ENCODE measurements around the gene CUX1. TPM values are rescaled to one million over a fixed set of nuclear protein-coding genes. Genes with fewer than 3 reads are reported as not detected.
"Not testable (repeated sequence)": the region's sequence is repeated elsewhere in the genome, so short reads cannot be mapped to it uniquely, and the experiment has no call there.

The CUX1 gene
- total RNA-seq, 1 experiment from 2014 or later = 47.6 TPM

DNA sequence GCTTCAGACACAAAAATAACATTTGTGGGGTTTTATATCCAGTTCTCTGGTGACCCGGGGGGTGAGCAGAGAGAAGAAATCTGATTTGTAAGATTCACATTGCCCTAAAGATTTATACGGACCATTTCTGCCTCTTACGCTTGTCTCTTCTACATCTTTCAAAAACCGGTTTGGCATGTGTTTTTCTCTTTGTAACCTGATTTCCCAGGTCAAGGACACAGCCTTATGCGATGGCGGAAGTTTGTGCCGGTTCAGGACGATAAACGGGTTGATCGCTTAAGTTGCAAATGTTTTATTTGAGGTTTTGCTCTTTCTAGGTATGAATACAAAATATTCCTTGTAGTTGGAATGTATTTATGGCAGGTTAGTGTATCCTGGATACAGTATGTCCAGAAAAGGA, 407.6 kb downstream of the CUX1 start:
- Mint-ChIP-seq H3K4me3 (ENCODE audit: unreplicated experiment) (no peak overlapping the region), H3K9me3 (ENCODE audit: unreplicated experiment) (no peaks in the 10 kb centered on the region), H3K4me1 (ENCODE audit: insufficient read depth, unreplicated experiment) (no peaks in the 10 kb centered on the region), H3K27ac (ENCODE audit: low read depth, unreplicated experiment) (no peak overlapping the region), H3K36me3 (ENCODE audit: insufficient read depth, unreplicated experiment) (peaks cover 21% of the 10 kb centered on the region), H3K27me3 (ENCODE audit: insufficient read depth, unreplicated experiment) (no peaks in the 10 kb centered on the region)
- ChIA-PET CTCF (no interaction called here), POLR2A (no interaction called here)
- no TSS peak for BruUV-seq (replicated peaks)
- DNase-seq (ENCODE audit: unreplicated experiment) = no peak
- TF ChIP-seq, protein P1, sequence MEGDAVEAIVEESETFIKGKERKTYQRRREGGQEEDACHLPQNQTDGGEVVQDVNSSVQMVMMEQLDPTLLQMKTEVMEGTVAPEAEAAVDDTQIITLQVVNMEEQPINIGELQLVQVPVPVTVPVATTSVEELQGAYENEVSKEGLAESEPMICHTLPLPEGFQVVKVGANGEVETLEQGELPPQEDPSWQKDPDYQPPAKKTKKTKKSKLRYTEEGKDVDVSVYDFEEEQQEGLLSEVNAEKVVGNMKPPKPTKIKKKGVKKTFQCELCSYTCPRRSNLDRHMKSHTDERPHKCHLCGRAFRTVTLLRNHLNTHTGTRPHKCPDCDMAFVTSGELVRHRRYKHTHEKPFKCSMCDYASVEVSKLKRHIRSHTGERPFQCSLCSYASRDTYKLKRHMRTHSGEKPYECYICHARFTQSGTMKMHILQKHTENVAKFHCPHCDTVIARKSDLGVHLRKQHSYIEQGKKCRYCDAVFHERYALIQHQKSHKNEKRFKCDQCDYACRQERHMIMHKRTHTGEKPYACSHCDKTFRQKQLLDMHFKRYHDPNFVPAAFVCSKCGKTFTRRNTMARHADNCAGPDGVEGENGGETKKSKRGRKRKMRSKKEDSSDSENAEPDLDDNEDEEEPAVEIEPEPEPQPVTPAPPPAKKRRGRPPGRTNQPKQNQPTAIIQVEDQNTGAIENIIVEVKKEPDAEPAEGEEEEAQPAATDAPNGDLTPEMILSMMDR (IDR thresholded peaks at IDR 0.05; ENCODE audit: unreplicated experiment) = no peak
- intact Hi-C loops (cut with micrococcal nuclease) = no loop called here

DNA sequence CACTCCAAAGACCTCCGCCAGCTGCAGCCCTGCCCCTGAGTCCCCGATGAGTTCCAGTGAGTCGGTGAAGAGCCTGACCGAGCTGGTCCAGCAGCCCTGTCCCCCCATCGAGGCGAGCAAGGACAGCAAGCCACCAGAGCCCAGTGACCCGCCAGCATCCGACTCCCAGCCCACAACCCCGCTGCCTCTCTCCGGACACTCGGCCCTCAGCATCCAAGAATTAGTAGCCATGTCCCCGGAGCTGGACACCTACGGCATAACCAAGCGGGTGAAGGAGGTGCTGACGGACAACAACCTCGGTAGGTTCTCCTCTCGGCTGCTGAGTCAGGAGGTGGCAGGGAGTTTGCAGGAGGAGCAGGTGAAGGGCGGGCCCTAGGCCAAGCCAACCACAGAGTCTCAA, 409.9 kb downstream of the CUX1 start:
- no peaks in the 10 kb centered on the region for H3K9me3 Mint-ChIP-seq (ENCODE audit: unreplicated experiment)
- ChIA-PET POLR2A (interaction anchor here (0.6 kb wide), 1 partner anchor 65 kb away, joined by 5 read pairs; no protein-coding TSS in a partner anchor), CTCF (interaction anchor here (0.6 to 0.7 kb wide), 2 partner anchors 102 to 397 kb away, joined by 3 to 5 read pairs; no protein-coding TSS in a partner anchor)
- no TSS peak for BruUV-seq (replicated peaks)
- DNase-seq (ENCODE audit: unreplicated experiment) = no peak
- intact Hi-C loops (cut with micrococcal nuclease) = no loop called here
- H3K27me3 Mint-ChIP-seq (ENCODE audit: insufficient read depth, unreplicated experiment) = no peaks in the 10 kb centered on the region
- TF ChIP-seq, protein P1 (IDR thresholded peaks at IDR 0.05; ENCODE audit: unreplicated experiment) = no peak
- peaks cover 33% of the 10 kb centered on the region for H3K36me3 Mint-ChIP-seq (ENCODE audit: insufficient read depth, unreplicated experiment)
- H3K27ac Mint-ChIP-seq (ENCODE audit: low read depth, unreplicated experiment) = no peak overlapping the region
- no peaks in the 10 kb centered on the region for H3K4me1 Mint-ChIP-seq (ENCODE audit: insufficient read depth, unreplicated experiment)
- H3K4me3 Mint-ChIP-seq (ENCODE audit: unreplicated experiment) = no peak overlapping the region

DNA sequence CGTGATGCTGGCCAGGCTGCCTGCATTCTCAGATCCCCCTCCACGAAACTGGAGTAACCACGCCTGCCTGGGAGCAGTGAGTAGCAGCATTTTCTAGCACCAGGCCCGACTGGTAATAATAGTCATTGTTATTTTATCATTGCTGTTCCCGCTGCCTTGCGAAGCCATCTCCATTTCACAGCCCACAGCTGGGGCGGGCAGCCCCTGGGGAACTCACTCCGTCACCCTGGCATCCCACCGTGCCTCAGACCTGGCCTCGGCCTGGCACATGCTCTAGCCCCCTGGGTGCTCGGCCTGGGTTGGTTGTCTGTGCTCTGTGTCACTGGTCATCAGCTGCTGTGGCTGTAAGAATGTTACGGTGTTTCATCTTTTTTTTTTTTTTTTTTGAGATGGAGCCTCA, 411.5 kb downstream of the CUX1 start:
- Mint-ChIP-seq H3K9me3 (ENCODE audit: unreplicated experiment) (no peaks in the 10 kb centered on the region), H3K27ac (ENCODE audit: low read depth, unreplicated experiment) (no peak overlapping the region), H3K27me3 (ENCODE audit: insufficient read depth, unreplicated experiment) (no peaks in the 10 kb centered on the region), H3K4me1 (ENCODE audit: insufficient read depth, unreplicated experiment) (no peaks in the 10 kb centered on the region), H3K36me3 (ENCODE audit: insufficient read depth, unreplicated experiment) (peaks cover 44% of the 10 kb centered on the region), H3K4me3 (ENCODE audit: unreplicated experiment) (no peak overlapping the region)
- TF ChIP-seq, protein P1 (IDR thresholded peaks at IDR 0.05; ENCODE audit: unreplicated experiment) = no peak
- no TSS peak for BruUV-seq (replicated peaks)
- no peak for DNase-seq (ENCODE audit: unreplicated experiment)
- CTCF ChIA-PET = interaction anchor here (0.6 kb wide), 2 partner anchors 7 to 77 kb away, joined by 4 to 6 read pairs; no protein-coding TSS in a partner anchor
- intact Hi-C loops (cut with micrococcal nuclease) = no loop called here
- POLR2A ChIA-PET = no interaction called here

DNA sequence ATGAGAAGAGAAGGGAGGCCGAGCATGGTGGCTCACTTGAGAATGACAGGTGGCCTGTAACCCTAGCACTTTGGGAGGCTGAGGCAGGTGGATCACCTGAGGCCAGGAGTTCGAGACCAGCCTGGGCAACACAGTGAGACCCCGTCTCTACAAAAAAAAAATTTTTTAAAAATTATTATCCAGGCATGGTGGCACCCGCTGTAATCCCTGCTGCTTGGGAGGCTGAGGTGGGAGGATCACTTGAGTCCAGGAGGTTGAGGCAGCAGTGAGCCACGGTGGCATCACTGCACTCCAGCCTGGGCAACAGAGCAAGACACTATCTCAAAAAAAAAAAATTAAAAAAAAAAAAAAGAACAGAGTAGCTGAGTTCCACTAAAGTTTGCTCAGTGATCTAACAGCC, 412.7 kb downstream of the CUX1 start:
- H3K36me3 Mint-ChIP-seq (ENCODE audit: insufficient read depth, unreplicated experiment) = peaks cover 53% of the 10 kb centered on the region
- DNase-seq (ENCODE audit: unreplicated experiment); H3K27me3 Mint-ChIP-seq (ENCODE audit: insufficient read depth, unreplicated experiment); H3K9me3 Mint-ChIP-seq (ENCODE audit: unreplicated experiment); BruUV-seq (replicated peaks); H3K4me3 Mint-ChIP-seq (ENCODE audit: unreplicated experiment); H3K4me1 Mint-ChIP-seq (ENCODE audit: insufficient read depth, unreplicated experiment); H3K27ac Mint-ChIP-seq (ENCODE audit: low read depth, unreplicated experiment); POLR2A ChIA-PET: not testable (repeated sequence)
- CTCF ChIA-PET = interaction anchor here (0.7 kb wide), 1 partner anchor 47 kb away, joined by 4 read pairs; no protein-coding TSS in a partner anchor
- intact Hi-C loops (cut with micrococcal nuclease) = loop anchor here (10.0 kb wide), 1 partner anchor 105 kb away; no protein-coding TSS in a partner anchor

DNA sequence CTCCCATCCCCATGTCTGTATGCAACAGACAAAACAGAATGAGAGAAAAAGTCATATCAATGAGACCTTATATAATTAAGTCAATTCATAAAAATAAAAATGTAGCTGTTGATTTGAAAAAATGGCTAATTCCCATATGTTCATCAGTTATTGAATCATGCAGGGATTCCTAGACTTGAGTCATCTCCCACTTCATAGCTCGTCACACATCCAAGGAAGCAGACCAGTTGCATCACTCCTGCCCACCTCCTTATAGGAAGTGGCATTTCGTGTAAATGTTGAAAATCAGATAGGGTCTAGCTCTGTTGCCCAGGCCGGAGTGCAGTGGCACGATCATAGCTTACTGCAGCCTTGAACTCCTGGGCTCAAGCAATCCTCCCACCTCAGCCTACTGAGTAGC, 413.2 kb downstream of the CUX1 start:
- DNase-seq (ENCODE audit: unreplicated experiment) = peak; percentile 19
- no peak overlapping the region for H3K27ac Mint-ChIP-seq (ENCODE audit: low read depth, unreplicated experiment)
- no peaks in the 10 kb centered on the region for H3K4me1 Mint-ChIP-seq (ENCODE audit: insufficient read depth, unreplicated experiment)
- TF ChIP-seq, protein P1 (IDR thresholded peaks at IDR 0.05; ENCODE audit: unreplicated experiment) = no peak
- H3K9me3 Mint-ChIP-seq (ENCODE audit: unreplicated experiment) = no peaks in the 10 kb centered on the region
- peaks cover 55% of the 10 kb centered on the region for H3K36me3 Mint-ChIP-seq (ENCODE audit: insufficient read depth, unreplicated experiment)
- CTCF ChIA-PET = interaction anchor here (0.7 to 1.1 kb wide), 2 partner anchors 46 to 628 kb away, joined by 4 read pairs; no protein-coding TSS in a partner anchor
- H3K27me3 Mint-ChIP-seq (ENCODE audit: insufficient read depth, unreplicated experiment) = no peaks in the 10 kb centered on the region
- POLR2A ChIA-PET = no interaction called here
- no peak overlapping the region for H3K4me3 Mint-ChIP-seq (ENCODE audit: unreplicated experiment)
- intact Hi-C loops (cut with micrococcal nuclease) = loop anchor here (10.0 kb wide), 1 partner anchor 106 kb away; no protein-coding TSS in a partner anchor
- no TSS peak for BruUV-seq (replicated peaks)
